Mesodermal cell (in vitro differentiated cells): ENCODE results near the gene RNF126.
"Not testable (repeated sequence)": the region's sequence is repeated elsewhere in the genome, so short reads cannot be mapped to it uniquely, and the experiment has no call there.

Source experiments
- H3K27ac ChIP-seq: 2 replicates; pipeline ENCODE4 v1.7.0; 2013; ENCODE audit warnings: mild to moderate bottlenecking, low read depth, low read length, moderate library complexity; ENCODE audit not compliant: severe bottlenecking
- H3K36me3 ChIP-seq: 2 replicates; pipeline ENCODE4 v1.7.1; 2013; ENCODE audit warnings: mild to moderate bottlenecking, low read length, moderate library complexity; ENCODE audit not compliant: control insufficient read depth, insufficient read depth
- H3K4me1 ChIP-seq: one replicate; pipeline ENCODE4 v1.7.1; 2013; ENCODE audit warnings: mild to moderate bottlenecking, low read length; ENCODE audit not compliant: insufficient read depth, control insufficient read depth, poor library complexity, severe bottlenecking
- H3K4me3 ChIP-seq: 2 replicates; pipeline ENCODE4 v1.7.0; 2013; ENCODE audit warnings: low read length, control low read depth, mild to moderate bottlenecking; ENCODE audit not compliant: insufficient read depth, poor library complexity, severe bottlenecking; ENCODE audit errors: extremely low read depth
- H3K9me3 ChIP-seq: 2 replicates; pipeline ENCODE4 v1.7.1; 2013; ENCODE audit warnings: mild to moderate bottlenecking, low read length, moderate library complexity; ENCODE audit not compliant: control insufficient read depth
- WGBS, 2 experiments: methylation state at CpG; one replicate each; pipeline ENCODE4 v1.1.5; 2013; ENCODE audit warnings: missing lambda C conversion rate in 2 of 2; ENCODE audit not compliant: insufficient coverage in 2 of 2; 5-methylcytosine and 5-hydroxymethylcytosine counted together

RNF126 gene

DNA sequence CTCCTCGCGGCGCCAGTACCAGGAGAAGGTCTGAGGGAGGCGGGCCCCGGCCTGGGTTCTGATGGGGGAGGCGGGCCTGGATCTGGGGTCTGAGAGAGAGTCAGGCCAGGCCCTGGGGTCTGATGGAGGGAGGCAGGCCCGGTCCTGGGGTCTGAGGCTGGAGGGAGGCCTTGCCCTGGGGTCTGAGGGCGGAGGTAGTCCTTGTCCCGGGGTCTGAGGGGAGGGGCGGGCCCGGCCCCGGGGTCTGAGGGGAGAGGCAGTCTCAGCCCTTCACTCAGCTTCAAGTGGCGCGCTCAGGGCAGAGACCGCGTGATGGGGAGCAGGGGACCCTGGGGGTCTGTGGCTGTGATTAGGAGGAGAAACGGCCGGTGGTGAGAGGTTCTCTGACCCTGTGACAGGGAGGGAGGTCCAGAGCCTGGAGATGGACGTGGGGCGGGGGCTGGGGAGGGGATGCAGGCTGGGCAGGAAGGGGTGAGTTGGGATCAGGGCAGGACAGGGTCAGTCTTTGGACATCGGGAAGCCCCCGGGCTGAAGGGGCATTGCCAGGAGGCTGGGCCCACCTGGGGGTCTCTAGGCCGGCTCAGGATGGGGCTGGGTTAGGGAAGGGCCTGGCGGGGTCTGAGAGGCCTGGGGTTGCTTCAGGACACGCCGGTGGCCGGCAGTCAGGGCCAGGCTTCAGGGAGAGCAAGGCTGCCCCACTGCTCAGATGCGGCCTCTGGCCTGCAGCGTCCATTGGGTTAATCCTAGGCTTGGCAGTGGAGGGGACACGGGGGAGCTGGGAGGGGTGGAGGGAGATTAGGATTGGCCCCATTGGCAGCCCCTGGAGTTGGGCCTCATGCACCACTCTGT lies 54.6 kb downstream of the RNF126 start:
- Histone ChIP-seq H3K4me3 (no peak overlapping the region), H3K36me3 (no peaks in the 10 kb centered on the region), H3K27ac (no peak overlapping the region), H3K4me1 (peaks cover 8% of the 10 kb centered on the region), H3K9me3 (no peaks in the 10 kb centered on the region)
- 85 to 90% methylated on average over 17 to 28 of the region's 30 CpGs for WGBS, 2 experiments

DNA sequence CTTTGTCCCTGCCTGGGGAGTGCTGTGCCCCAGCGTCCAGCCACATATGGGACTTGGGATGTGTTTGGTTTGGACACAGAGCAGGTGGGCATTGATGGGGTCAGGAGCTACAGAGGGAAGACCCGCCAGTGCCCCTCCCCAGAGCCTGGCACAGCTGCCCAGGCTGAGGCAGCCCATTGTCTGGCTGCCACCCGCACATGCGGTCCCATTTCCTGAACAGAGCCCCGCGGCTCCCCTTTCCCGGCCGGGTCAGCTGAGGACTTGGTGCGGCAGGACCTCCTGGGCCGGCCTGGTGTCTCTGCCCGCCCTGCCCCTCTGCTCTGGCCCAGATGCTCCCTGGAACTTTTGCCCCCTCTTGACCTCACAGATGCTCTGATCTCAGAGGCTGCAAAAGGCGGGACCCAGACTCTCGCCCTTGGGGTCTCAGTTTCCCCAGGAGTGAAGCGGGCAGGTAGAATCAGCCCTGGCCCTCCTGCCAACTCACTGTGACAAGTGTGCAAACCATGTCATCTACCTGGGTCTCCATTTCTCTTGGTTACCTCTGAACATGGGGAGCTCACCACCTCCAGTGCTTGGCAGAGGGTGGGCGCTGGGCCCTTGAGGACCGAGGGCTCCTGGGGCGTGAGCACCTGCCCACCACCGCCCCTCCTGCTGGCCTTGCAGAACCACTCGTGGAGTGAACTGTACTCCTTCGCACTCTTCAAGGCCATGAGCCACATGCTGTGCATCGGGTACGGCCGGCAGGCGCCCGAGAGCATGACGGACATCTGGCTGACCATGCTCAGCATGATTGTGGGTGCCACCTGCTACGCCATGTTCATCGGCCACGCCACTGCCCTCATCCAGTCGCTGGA lies 55.5 kb downstream of the RNF126 start:
- no peak overlapping the region for H3K4me3 ChIP-seq
- no peaks in the 10 kb centered on the region for H3K36me3 ChIP-seq
- H3K9me3 ChIP-seq = no peaks in the 10 kb centered on the region
- H3K27ac ChIP-seq = no peak overlapping the region
- peaks cover 8% of the 10 kb centered on the region for H3K4me1 ChIP-seq
- WGBS, 2 experiments = 91 to 97% methylated on average over 19 to 30 of the region's 30 CpGs

DNA sequence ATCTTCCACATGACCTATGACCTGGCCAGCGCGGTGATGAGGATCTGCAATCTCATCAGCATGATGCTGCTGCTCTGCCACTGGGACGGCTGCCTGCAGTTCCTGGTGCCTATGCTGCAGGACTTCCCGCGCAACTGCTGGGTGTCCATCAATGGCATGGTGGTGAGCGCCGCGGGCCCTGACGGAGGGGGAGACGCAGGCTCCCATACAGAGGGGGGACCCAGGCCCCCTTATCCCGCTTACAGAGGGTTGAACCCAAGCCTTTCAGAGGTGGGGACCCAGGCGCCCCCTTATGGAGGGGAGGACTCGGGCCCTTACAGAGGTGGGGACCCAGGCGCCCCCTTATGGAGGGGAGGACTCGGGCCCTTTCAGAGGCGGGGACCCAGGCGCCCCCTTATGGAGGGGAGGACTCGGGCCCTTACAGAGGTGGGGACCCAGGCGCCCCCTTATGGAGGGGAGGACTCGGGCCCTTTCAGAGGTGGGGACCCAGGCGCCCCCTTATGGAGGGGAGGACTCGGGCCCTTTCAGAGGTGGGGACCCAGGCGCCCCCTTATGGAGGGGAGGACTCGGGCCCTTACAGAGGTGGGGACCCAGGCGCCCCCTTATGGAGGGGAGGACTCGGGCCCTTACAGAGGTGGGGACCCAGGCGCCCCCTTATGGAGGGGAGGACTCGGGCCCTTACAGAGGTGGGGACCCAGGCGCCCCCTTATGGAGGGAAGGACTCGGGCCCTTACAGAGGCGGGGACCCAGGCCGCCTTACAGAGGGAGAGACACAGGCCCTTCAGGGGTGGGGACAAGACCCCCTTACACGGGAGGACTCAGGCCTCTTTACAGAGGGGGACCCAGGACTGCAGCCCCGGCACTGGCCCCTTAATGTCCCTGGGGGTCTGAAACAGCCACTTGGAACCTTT lies 57.7 kb downstream of the RNF126 start:
- not testable (repeated sequence) for H3K9me3 ChIP-seq, H3K36me3 ChIP-seq, H3K4me1 ChIP-seq, H3K27ac ChIP-seq, H3K4me3 ChIP-seq
- 87 to 93% methylated on average over 10 to 15 of the region's 34 CpGs for WGBS, 2 experiments

DNA sequence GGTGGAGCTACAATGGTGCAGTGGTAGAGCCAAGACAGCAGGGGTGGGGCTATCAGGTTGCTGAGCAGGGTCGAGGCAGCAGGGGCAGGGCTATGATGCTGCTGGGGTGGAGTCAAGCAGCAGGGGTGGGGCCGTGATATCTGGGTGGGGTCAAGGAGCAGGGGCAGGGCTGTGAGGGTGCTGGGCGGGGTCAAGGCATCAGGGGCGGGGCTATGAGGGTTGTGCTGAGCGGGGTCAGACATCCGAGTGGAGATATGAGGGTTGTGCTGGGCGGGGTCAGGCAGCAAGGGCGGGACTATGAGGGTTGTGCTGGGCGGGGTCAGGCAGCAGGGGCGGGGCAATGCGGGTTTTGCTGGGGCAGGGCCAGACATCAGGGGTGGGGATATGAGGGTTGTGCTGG lies 58.7 kb downstream of the RNF126 start:
- Histone ChIP-seq H3K27ac (no peak overlapping the region), H3K9me3 (no peaks in the 10 kb centered on the region), H3K4me3 (no peak overlapping the region), H3K36me3 (no peaks in the 10 kb centered on the region), H3K4me1 (no peaks in the 10 kb centered on the region)
- 80 to 96% methylated on average over 5 to 7 of the region's 11 CpGs for WGBS, 2 experiments

DNA sequence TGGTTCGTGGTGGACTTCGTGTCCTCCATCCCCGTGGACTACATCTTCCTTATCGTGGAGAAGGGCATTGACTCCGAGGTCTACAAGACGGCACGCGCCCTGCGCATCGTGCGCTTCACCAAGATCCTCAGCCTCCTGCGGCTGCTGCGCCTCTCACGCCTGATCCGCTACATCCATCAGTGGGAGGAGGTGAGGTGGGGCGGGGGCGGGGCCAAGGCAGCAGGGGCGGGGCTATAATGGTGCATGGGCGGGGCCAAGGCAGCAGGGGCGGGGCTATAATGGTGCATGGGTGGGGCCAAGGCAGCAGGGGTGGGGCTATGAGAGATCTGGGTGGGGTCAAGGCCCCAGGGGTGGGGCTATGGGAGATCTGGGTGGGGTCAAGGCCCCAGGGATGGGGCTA lies 59.2 kb downstream of the RNF126 start:
- H3K27ac ChIP-seq, H3K9me3 ChIP-seq, H3K4me3 ChIP-seq, H3K36me3 ChIP-seq, H3K4me1 ChIP-seq: not testable (repeated sequence)
- WGBS, 2 experiments = 90 to 91% methylated on average over 11 of the region's 20 CpGs

DNA sequence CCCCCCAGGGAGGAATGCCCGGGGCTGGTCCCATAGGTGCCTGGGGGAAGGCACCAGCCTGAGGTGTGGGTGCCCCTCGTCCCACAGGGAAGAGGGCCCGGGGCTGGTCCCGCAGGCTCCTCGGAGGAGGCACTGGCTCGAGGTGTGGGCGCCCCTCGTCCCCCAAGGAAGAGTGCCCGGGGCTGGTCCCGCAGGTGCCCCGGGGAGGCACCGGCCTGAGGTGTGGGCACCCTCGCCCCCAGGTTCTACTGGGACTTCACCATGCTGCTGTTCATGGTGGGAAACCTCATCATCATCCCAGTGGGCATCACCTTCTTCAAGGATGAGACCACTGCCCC lies 59.7 kb downstream of the RNF126 start:
- H3K9me3 ChIP-seq, H3K4me3 ChIP-seq: not testable (repeated sequence)
- WGBS, 2 experiments = 94% methylated on average over 12 to 13 of the region's 13 CpGs

DNA sequence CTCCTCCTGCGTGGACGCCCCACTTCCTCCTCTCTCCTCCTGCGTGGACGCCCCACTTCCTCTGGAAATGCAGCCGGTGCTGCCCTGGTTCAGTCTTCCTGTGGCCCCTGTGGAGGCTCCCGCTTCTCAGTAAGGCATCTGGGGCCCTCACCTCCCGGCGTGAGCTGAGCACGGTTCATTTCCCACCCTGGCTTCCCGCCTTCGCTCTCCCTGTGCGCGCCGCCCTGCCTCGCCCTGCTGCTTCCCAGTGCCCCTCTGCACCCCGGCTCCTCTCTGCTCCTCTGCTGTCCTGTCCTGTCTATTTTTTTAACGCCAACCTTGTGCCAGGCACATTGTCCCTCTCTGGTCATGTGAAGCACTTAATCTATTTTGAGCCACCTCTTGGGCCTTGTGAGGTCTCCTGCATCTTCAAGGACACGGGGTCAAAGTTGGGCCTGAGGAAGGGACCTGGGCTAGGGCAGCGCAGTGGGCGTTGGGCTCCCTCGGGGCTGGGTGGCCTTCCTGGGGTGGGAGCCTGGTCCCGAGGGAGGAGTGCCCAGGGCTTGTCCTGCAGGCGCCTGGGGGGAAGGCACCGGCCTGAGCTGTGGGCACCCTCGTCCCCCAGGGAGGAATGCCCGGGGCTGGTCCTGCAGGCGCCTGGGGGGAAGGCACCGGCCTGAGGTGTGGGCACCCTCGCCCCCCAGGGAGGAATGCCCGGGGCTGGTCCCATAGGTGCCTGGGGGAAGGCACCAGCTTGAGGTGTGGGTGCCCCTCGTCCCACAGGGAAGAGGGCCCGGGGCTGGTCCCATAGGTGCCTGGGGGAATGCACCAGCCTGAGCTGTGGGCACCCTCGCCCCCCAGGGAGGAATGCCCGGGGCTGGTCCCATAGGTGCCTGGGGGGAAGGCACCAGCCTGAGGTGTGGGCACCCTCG lies 60.4 kb downstream of the RNF126 start:
- H3K4me1 ChIP-seq = no peaks in the 10 kb centered on the region
- no peak overlapping the region for H3K27ac ChIP-seq
- H3K9me3 ChIP-seq = no peaks in the 10 kb centered on the region
- WGBS, 2 experiments = 86 to 88% methylated on average over 23 to 24 of the region's 35 CpGs
- no peaks in the 10 kb centered on the region for H3K36me3 ChIP-seq
- H3K4me3 ChIP-seq = no peak overlapping the region

More for the DNA sequence above, 59.7 kb downstream of the RNF126 start:
- not testable (repeated sequence) for H3K36me3 ChIP-seq, H3K4me1 ChIP-seq, H3K27ac ChIP-seq

DNA sequence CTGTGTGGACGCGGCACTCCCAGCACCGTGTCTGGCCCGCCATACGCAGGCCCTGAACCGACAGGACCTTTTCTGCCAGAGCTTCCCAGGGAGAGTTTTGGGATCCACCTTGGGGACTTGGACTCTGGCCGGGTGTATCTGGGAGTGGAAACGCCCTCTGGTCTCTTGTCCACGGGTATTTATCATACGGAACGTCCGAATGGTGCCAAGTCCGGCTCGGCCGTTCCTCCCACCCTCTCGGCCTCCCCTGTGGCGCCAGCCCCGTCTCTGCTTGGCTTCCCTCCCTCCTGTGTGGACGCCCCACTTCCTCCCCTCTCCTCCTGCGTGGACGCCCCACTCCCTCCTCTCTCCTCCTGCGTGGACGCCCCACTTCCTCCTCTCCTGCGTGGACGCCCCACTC lies 61.2 kb downstream of the RNF126 start:
- H3K27ac ChIP-seq = no peak overlapping the region
- no peak overlapping the region for H3K4me3 ChIP-seq
- WGBS, 2 experiments = 87 to 91% methylated on average over 13 to 21 of the region's 25 CpGs
- H3K36me3 ChIP-seq = no peaks in the 10 kb centered on the region
- no peaks in the 10 kb centered on the region for H3K4me1 ChIP-seq
- no peaks in the 10 kb centered on the region for H3K9me3 ChIP-seq

DNA sequence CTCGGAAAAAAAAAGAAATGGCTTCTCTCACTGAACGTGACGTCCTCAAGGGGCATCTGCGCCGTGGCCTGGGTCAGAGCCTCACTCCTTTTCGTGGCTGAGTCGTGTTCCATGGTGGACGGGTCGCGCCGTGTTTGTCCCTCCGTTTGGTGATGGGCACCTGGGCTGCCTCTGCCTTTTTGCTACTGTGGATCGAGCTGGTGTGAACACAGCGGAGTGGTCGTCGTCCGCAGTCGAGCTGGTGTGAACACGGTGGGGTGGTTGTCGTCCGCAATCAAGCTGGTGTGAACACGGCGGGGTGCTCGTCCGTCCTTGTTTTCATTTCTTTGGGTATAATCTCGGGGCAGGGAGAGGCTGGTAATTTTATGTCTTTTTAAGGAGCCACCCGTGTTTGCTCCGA lies 61.7 kb downstream of the RNF126 start:
- 93 to 94% methylated on average over 28 of the region's 28 CpGs for WGBS, 2 experiments
- H3K36me3 ChIP-seq = no peaks in the 10 kb centered on the region
- H3K27ac ChIP-seq = no peak overlapping the region
- H3K9me3 ChIP-seq = no peaks in the 10 kb centered on the region
- H3K4me3 ChIP-seq = no peak overlapping the region
- H3K4me1 ChIP-seq = no peaks in the 10 kb centered on the region
